DND-41 (cell line): ENCODE results near the gene CARD10.

Source experiments
- ATAC-seq: fragments of 200-7000 bp; cut with Tn5 transposase; 3 replicates; pipeline ENCODE4 v1.9.1; 2021; ENCODE audit warnings: low read depth; ENCODE audit not compliant: insufficient read depth
- DNase-seq: peaks from one replicate; pipeline ENCODE4 v3.0.0-alpha.2; 2020
- H2AFZ ChIP-seq: 2 replicates; pipeline ENCODE4 v1.6.0; 2012; ENCODE audit warnings: low read depth, low read length
- H3K27ac ChIP-seq: 2 replicates; pipeline ENCODE4 v1.5.1; 2012; ENCODE audit warnings: low read length, inconsistent platforms
- H3K27me3 ChIP-seq: fragments of 200-600 bp; sonication (generic); 2 replicates; pipeline ENCODE4 v1.6.0; 2012; ENCODE audit warnings: low read length, mild to moderate bottlenecking, inconsistent platforms; ENCODE audit not compliant: insufficient read depth, poor library complexity
- H3K36me3 ChIP-seq: 2 replicates; pipeline ENCODE4 v1.5.1; 2012; ENCODE audit warnings: low read length, inconsistent platforms; ENCODE audit not compliant: insufficient read depth
- H3K4me1 ChIP-seq: 2 replicates; pipeline ENCODE4 v1.5.1; 2012; ENCODE audit warnings: mild to moderate bottlenecking, low read length; ENCODE audit not compliant: insufficient read depth
- H3K4me2 ChIP-seq: 2 replicates; pipeline ENCODE4 v1.6.0; 2012; ENCODE audit warnings: mild to moderate bottlenecking, moderate library complexity, low read length, inconsistent platforms; ENCODE audit not compliant: insufficient read depth
- H3K4me3 ChIP-seq, 2 experiments: fragments of 200-600 bp in 1 of 2; shearing (Covaris generic) in 1 of 2; 2 replicates each; pipeline ENCODE4 v1.5.1; 2012 to 2016; ENCODE audit warnings: inconsistent platforms in 2 of 2, low read length in 2 of 2, mild to moderate bottlenecking in 2 of 2, low read depth in 1 of 2, moderate library complexity in 1 of 2
- H3K79me2 ChIP-seq: 2 replicates; pipeline ENCODE4 v1.6.0; 2012; ENCODE audit warnings: low read length, inconsistent platforms; ENCODE audit not compliant: insufficient read depth
- H3K9ac ChIP-seq: 2 replicates; pipeline ENCODE4 v1.6.0; 2012; ENCODE audit warnings: low read depth, mild to moderate bottlenecking, inconsistent platforms, low read length, moderate library complexity
- H3K9me3 ChIP-seq: 2 replicates; pipeline ENCODE4 v1.5.1; 2012; ENCODE audit warnings: low read length, moderate library complexity, mild to moderate bottlenecking, inconsistent platforms; ENCODE audit not compliant: insufficient read depth, severe bottlenecking
- H4K20me1 ChIP-seq: 2 replicates; pipeline ENCODE4 v1.6.0; 2012; ENCODE audit warnings: low read length; ENCODE audit not compliant: insufficient read depth
- CTCF ChIP-seq: IDR thresholded peaks from 2 replicates; pipeline ENCODE4 v1.5.1; 2012; ENCODE audit warnings: borderline replicate concordance, low read length, moderate library complexity, mild to moderate bottlenecking; ENCODE audit not compliant: poor library complexity, severe bottlenecking; ENCODE audit errors: extremely low read depth
- EZH2 ChIP-seq: IDR thresholded peaks from 3 replicates; pipeline ENCODE4 v1.6.1; 2012; ENCODE audit warnings: borderline replicate concordance, low read depth, mild to moderate bottlenecking, moderate library complexity, low read length, inconsistent platforms; ENCODE audit not compliant: severe bottlenecking

CARD10 gene

DNA sequence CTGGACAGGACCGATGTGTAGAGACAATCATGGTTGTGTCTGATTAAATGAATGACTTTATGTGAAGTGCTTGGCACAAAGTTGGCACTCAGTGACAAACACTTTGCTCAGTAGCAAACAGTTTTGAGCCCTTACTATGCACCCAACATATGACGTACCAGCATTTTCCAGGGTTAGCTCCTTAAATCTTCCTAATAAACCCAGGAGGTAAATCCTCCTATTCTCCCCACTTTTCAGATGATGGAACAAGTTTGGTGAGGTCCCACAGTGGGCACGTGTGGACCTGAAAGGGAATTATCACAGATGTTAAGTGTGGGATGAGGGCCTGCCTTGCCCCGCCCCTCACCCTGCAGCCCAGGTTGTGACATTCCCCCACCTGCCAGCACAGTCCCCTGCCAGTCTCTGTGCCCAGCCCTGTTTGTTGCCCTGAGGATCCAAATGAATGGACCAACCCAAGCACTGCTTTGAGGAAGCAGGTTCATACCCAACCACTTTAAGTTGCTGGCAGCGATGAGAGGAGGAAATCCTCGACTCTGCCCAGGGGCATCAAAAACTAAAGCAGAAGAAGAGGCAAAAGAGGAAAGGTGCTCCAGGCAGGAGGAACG, 6.6 kb upstream of the CARD10 start:
- no peak overlapping the region for H3K27ac ChIP-seq
- no peak overlapping the region for H2AFZ ChIP-seq
- H3K27me3 ChIP-seq, result peaks cover 6% of the 10 kb centered on the region
- no peak overlapping the region for H3K4me3 ChIP-seq
- H3K9ac ChIP-seq, result no peak overlapping the region
- H3K4me1 ChIP-seq, result no peaks in the 10 kb centered on the region
- TF ChIP-seq EZH2 (no peak), CTCF (no peak)
- DNase-seq (no peak), ATAC-seq (no peak)
- no peaks in the 10 kb centered on the region for H3K79me2 ChIP-seq
- no peaks in the 10 kb centered on the region for H4K20me1 ChIP-seq
- no peak overlapping the region for H3K4me2 ChIP-seq
- H3K36me3 ChIP-seq, result no peaks in the 10 kb centered on the region
- no peaks in the 10 kb centered on the region for H3K9me3 ChIP-seq

- Histone ChIP-seq H3K27ac (no peak overlapping the region), H3K36me3 (no peaks in the 10 kb centered on the region), H3K4me1 (no peaks in the 10 kb centered on the region), H3K9me3 (no peaks in the 10 kb centered on the region), H2AFZ (no peak overlapping the region), H3K27me3 (peaks cover 6% of the 10 kb centered on the region), H3K79me2 (no peaks in the 10 kb centered on the region), H3K9ac (no peak overlapping the region), H3K4me3 (no peak overlapping the region), H4K20me1 (no peaks in the 10 kb centered on the region), H3K4me2 (no peak overlapping the region)
- ATAC-seq (no peak), DNase-seq (no peak)
- no peak for TF ChIP-seq CTCF
- no peak for TF ChIP-seq EZH2
Measured at GRCh38 chr22:37525073-37525745, 6.0 kb upstream of the CARD10 start.

GRCh38 chr22:37522482-37522881, 3.3 kb upstream of the CARD10 start:
- H2AFZ ChIP-seq, result no peak overlapping the region
- no peaks in the 10 kb centered on the region for H3K36me3 ChIP-seq
- H3K9me3 ChIP-seq, result no peaks in the 10 kb centered on the region
- H3K4me3 ChIP-seq, result no peak overlapping the region
- TF ChIP-seq CTCF (no peak), EZH2 (no peak)
- no peaks in the 10 kb centered on the region for H4K20me1 ChIP-seq
- H3K9ac ChIP-seq, result no peak overlapping the region
- no peak overlapping the region for H3K4me2 ChIP-seq
- H3K27ac ChIP-seq, result no peak overlapping the region
- H3K79me2 ChIP-seq, result no peaks in the 10 kb centered on the region
- no peak for DNase-seq
- H3K27me3 ChIP-seq, result peaks cover 6% of the 10 kb centered on the region
- ATAC-seq, result no peak
- no peaks in the 10 kb centered on the region for H3K4me1 ChIP-seq
